T-helper 2 cell (primary cell): ENCODE data around the gene PROX2.

Experiments
- DNase-seq, 5 experiments: peaks; one replicate each; pipeline versions ENCODE4 v3.0.0 to v3.0.0-alpha.2; 2012 to 2022

Gene PROX2

GRCh38 chr14:74879427-74880182 is 3.7 kb upstream of the PROX2 start:
- DNase-seq: no peak

- DNase-seq: no peak
Measured at GRCh38 chr14:74875204-74875603, 741 bp downstream of the PROX2 start.

DNA sequence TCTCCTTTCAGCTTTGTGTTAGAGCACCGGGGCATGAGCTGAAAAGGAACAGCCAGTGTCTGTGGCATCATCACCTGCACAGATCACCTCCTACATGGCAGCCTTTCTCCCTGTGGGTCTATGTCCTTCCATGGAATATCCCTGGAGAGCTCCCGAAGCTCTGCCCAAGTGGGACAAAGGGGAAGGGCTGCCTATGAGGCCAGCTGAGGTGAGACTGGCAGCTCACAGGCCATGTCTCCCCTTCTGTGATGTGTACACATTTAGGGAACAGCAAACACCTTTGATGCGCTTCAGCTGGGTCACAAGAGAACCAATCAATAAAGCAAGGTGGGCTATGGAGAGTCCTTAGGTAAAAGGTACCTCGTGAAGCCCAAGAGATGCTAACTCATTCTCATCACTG is 4.1 kb downstream of the PROX2 start:
- DNase-seq: no peak

DNA sequence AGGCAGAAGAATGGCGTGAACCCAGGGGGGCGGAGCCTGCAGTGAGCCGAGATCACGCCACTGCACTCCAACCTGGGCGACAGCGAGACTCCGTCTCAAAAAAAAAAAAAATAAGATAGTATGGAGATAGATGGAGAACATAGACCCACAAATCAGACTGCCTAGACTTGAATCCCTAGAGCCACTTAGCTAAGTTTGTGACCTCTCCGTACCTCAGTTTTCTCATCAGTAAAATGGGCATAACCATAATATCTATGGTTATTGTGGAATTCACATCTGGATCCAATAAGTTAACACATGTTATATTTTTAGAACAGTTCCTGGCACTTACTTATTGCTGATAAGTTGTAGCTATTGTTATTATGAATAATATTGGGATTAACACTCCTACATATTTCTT is 7.2 kb downstream of the PROX2 start:
- DNase-seq: no peak

DNA sequence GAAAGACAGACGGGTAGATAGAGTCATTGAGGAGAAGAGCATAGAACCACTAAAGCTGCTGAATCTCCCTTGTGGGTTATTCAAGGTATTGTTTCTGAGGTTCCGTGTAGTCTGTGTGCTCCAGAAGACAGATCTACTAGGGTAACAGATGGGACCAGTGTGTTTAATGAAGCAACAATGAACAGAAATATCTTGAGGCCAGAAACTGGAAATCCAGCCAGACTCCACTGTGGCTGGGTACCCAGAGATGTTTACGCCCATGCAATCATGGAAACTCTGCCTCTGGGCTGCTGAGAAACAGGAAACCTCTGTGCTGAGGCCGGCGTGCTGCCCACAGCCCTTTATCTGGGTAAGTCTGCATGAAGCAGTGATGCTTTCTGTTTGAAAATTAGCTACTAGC is 8.3 kb downstream of the PROX2 start:
- DNase-seq: peak in 4 of 5 experiments; percentile 5 to 84 (median 16)

DNA sequence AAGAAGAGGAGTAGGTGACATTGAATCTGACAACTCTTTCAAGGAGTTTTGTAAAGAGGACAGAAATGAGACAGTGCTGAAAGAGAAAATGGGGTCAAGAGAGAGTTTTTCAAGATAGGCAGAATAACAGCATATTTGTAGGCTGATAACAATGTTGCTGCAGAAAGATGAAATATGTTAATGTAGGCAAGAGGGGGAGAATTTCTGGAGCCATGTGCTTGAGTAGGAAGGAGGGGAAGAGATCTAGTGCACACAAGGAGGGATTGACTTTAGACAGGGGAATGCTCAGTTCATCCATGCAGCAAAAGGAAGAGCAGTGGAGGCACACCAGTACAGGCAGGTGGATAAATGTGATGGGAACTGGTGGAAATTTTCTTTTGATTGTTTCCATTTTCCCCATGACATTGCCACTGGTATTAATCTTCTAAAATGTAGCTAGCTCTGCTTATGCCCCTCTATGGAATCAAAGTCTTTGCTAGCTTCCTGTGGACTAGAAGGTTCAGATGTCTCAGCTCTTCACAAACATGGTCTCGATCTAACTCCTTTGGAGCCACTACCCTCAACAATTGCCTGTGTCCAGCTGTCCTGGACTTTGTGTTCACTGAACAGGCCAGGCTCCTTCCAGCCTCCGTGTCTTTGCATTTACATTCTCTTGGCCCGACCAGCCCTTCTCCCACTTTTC is 9.1 kb downstream of the PROX2 start:
- no peak for DNase-seq

DNA sequence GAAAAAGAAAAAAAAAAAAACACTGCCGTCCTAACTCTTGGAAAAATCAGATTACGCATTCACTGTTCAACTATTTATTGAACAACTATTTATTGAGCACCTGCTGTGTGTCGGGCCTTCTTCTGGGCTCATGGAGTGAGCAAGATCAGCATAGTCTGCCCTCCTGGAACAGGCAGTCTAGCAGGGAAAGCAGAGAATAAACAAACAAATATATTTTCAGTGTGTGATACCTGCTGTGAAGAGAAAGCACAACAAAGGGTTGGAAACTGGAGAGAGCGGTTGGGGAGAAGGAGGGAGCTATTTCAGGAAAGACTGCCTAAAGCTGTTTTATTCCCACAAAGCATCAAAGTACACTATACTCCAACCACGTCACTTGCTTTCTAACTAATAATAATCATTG is 10.8 kb downstream of the PROX2 start:
- no peak for DNase-seq

DNA sequence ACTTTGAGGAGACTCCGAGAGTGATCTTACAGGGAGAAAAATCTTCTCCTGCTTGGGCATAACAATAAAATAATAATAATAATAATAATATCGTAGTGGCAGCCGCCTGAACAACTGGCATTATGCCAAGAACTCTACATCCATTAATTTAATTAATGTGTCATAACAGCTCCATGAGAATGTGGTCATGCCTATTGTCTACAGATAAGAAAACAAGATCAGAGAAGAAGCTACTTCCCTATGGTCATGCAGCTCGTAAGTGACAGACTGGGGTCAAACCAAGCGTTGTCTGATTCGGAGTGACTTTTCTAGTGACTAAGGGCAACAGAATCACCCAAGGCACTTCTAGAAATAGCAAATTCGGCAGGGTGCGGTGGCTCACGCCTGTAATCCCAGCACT is 11.7 kb downstream of the PROX2 start:
- no peak for DNase-seq

GRCh38 chr14:74863274-74863673 is 12.7 kb downstream of the PROX2 start:
- no peak for DNase-seq

DNA sequence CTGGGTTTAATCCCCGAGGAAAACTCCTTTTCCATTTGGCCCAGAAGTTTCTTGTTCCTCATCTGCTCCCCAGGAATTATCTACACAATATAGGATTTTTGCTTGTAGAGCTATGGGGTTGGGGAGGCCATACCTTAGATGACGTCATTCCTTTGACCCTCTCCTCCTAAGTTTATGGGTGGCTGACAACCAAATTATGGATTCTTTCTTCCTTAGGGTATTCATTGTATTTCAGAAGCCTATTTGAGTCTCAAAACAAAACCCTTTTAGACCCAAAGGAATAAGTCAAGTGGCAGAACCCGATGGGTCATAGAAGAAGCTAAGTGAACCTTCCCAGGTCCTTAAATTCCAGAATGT is 14.2 kb downstream of the PROX2 start:
- DNase-seq: no peak

DNA sequence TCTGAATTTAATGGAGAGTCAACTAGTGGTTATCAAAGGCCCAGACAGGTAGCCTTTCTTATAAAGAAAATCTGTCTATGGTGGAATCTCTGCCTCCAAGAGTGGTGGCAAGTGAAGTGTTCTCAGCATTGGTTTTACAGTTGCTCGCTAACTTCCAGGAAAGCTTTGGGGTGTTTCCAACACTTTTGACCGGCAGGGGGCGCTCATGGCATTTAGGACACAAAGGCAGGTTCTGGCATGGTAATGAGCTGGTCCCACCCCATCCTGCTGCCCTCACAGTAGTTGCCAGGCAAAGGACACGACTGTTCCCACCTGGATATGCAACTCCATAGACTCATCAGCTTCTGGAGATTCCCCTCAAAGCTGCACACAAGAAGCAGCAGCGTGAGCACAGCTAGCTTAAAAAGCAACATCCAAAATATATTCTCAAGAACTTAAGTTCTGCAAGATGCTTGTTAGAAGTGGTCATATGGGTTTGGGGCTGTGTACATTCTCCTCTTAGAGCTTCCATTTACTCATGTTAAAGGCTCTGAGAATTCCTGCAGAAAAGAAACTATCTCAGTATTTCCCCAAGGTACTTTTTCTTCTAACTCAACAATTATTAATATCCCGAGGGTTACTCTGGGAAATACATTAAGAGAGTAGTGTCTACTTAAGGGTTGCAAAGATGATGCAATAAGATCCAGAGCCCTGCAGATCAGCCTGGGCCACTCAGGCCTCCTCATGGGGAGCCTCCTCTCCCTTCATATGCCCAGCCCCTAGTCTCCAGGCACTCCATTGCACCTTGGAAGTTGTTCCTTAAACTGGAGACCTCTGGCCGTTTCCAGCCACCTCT is 14.8 kb downstream of the PROX2 start:
- DNase-seq: peak; percentile 70 to 91 (median 83)

DNA sequence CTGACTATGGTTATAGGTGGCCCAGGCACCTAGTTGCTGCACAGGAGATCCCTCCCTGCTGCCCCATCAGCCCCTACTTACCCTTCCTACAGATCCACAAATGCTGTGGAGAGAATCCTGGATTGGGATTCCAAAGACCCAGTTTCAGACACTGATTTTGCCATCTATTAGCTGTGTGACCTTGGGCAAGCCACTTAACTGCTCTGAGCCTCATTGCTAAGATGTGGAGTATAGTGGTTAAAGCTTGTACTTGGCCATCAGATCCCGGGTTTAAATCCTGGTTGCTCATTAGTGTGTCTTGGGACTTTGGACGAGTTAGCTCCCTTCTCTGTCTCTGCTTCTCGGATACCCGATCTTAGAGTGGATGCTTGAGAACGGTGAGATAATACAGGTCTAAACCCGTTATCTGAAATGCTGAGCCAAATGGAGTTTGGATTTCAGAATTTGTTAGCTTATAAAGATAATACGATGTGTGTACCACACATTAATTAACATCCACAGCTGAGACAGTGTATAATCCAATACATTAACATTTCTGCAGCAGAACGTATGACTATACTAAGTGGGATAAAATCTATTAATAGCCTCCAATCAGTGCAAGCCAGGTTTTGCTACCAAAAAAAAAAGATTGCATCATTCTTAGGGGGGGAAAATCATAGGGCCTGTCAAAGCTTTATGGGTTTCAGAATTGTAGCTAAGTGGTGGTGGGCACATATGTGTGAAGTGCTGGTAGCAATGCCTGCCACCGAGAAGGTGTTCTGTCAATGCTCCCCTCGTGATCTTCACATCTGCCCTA is 16.0 kb downstream of the PROX2 start:
- DNase-seq: no peak

DNA sequence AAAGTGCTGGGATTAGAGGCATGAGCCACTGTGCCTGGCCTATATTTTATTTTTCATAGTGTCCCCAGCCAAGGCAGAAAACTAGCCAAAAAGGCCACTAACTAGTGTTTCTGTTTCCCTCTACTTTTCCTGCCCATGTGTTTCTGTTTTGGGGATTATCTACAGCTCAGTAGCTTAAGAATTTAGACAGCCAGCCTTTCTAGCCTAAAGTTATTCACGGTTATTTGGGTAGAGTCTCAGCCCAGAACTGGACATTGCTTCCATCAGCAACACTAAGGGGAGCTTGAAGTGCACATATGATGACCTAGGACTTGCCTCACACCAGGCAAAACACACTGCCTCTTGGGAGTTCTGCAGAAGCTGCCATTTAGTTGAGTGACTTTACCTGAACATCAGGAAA is 17.9 kb downstream of the PROX2 start:
- DNase-seq: no peak

GRCh38 chr14:74856366-74856765 is 19.6 kb downstream of the PROX2 start:
- DNase-seq: no peak

- no peak for DNase-seq
Measured at GRCh38 chr14:74855945-74856344, 20.0 kb downstream of the PROX2 start.

DNA sequence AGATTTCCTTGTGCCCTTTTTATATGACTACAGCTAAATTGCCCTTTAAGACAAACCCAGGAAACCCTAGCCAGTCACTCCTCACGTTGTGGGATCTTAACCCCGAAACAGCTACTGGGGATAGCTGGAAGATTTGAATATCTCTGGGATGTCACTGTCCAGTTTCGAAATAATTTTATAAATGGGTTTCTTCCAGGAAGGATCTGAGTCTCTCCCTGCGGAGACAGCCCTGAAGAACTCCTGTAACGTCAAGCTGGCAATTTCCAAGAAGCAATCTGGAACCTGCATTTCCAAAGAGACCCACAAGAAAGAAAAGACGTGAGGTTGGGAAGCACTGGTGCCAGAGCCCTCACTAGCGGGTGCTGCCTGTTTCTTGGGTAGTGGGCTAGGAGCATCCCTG is 20.9 kb downstream of the PROX2 start:
- no peak for DNase-seq

DNA sequence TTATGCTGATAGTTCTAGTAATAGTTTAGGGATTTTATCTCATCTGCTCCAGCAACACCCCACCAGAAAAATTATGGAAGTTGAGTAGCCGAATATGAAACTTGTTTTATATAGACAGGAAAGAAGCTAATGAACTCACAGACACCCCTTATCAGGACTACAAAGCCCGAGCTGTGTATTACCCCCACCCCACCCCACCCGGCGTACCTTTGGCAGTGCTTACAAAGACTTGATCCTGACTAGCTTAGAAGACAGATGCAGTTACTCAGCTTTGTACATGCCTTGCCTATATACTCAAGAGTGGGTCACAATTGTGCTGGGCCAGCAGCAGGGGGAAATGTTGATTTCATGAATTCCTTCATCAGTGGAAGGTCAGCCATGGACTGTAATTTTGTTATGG is 22.4 kb downstream of the PROX2 start:
- DNase-seq: no peak

- peak in 1 of 5 experiments; percentile 53 for DNase-seq
Measured at GRCh38 chr14:74852922-74853530, 22.9 kb downstream of the PROX2 start.

DNA sequence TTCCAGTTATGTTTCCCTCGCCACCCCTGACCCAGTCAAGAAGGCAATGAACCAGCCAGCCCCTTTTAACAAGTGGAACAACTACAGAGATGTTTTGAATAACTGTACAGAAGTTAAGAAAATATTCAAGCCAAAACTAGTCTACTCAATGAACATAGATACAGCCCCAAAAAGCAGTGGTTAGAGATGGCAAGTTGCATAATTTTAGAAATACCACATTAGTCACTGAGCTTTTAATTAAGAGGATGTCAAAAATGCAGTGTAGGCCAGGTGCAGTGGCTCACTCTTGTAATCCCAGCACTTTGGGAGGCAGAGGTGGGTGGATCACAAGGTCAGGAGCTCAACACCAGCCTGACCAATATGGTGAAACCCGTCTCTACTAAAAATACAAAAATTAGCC is 27.2 kb downstream of the PROX2 start:
- no peak for DNase-seq

DNA sequence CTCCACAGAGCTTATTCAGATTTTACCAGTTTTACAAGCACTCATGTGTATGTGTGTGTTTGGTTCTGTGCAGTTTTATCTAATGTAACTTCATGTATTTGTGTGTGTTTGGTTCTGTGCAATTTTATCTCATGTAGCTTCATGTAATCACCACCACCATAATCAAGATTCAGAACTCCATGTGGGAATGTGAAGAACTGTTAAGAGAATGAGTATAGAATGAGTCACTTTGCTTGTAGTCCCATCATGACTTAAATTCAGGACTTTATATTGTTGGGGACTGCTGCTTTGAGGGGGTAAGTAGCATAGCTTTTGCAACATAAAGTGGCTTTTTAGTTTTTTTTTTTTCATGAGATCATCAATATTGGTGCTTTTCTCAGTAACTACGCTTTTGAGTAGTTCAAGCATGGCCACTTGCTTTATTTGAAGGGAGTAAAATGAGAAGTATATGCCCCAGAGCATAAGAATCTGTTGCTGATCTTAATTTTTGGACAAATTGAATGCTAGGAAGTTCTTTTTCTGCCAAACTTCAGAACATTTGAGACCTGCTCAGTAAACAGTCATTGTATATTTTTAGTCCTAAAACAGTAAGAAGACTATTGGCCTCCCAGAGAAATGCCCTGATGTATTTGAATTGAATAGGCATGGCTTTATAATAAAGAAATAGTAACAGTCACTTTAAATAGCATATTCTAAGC is 28.8 kb downstream of the PROX2 start:
- DNase-seq: no peak

- no peak for DNase-seq
Measured at GRCh38 chr14:74846168-74846567, 29.8 kb downstream of the PROX2 start.

DNA sequence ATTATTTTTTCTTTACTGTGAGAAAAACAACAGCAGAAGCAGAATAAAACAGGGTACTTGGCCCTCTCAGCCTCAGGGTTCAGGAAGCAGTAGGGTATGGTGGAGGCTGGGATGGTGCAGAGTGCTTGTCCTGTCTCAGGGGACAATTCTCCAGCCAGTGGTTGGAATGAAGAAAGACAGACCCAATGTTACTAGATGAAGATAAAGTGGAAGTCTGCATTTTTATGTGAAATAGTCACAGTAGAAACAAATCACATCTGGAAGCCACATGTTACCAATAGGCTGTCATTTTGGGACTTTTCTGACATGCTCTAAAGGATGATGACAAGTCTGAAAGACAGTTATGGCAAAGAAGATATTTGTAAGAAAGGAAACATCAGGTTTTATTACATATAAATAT is 32.3 kb downstream of the PROX2 start:
- DNase-seq: no peak
